WTC11 (cell line): ENCODE measurements around the gene SPIB. TPM values are rescaled to one million over a fixed set of nuclear protein-coding genes. Genes with fewer than 3 reads are reported as not detected.

Source experiments
- ATAC-seq: fragments of 200-7000 bp; cut with Tn5 transposase; 2 replicates; pipeline ENCODE4 v1.10.0; 2021; ENCODE audit warnings: mild to moderate bottlenecking, moderate library complexity
- CTCF ChIA-PET: fragments of 300-600 bp; sonication (Branson Sonifier 250); formaldehyde crosslinking; loops from one replicate; lab custom pipeline; 2021; ENCODE audit warnings: antibody characterized with exemption; lab: Charles Lee
- POLR2A ChIA-PET: fragments of 350-600 bp; sonication (Branson Sonifier 250); formaldehyde crosslinking; loops from one replicate; lab custom pipeline; 2021; ENCODE audit warnings: antibody characterized with exemption; lab: Charles Lee
- DNase-seq: peaks from one replicate; pipeline ENCODE4 v3.0.0; 2021; ENCODE audit warnings: low spot score
- H3K27ac Mint-ChIP-seq: 2 replicates; pipeline ENCODE4 v1.8.0; 2021; ENCODE audit warnings: mixed read lengths
- H3K27me3 Mint-ChIP-seq: 2 replicates; pipeline ENCODE4 v1.8.0; 2021; ENCODE audit warnings: low read depth, mild to moderate bottlenecking, moderate library complexity, mixed read lengths
- H3K36me3 Mint-ChIP-seq: 2 replicates; pipeline ENCODE4 v1.8.0; 2021; ENCODE audit warnings: mixed read lengths
- H3K4me1 Mint-ChIP-seq: 2 replicates; pipeline ENCODE4 v1.8.0; 2022; ENCODE audit warnings: mixed read lengths
- H3K4me3 Mint-ChIP-seq: 2 replicates; pipeline ENCODE4 v1.8.0; 2021; ENCODE audit warnings: mild to moderate bottlenecking, moderate library complexity, mixed read lengths
- H3K9me3 Mint-ChIP-seq: 2 replicates; pipeline ENCODE4 v1.8.0; 2021; ENCODE audit warnings: mixed read lengths
- AR ChIP-seq: fragments of 250-450 bp; sonication (Bioruptor Pico); IDR thresholded peaks from 2 replicates; pipeline ENCODE4 v1.9.0; 2021; ENCODE audit warnings: mild to moderate bottlenecking
- ATF1 ChIP-seq: sonication (generic); formaldehyde crosslinking; IDR thresholded peaks from 2 replicates; pipeline ENCODE4 v1.8.1; 2023; ENCODE audit warnings: mild to moderate bottlenecking, moderate library complexity, missing genetic modification reagents
- ATF3 ChIP-seq: sonication (generic); formaldehyde crosslinking; conservative IDR thresholded peaks from 2 replicates; pipeline ENCODE4 v1.8.1; 2022; ENCODE audit warnings: mild to moderate bottlenecking, missing genetic modification reagents
- CBFB ChIP-seq: sonication (generic); formaldehyde crosslinking; IDR thresholded peaks from 2 replicates; pipeline ENCODE4 v1.8.1; 2022; ENCODE audit warnings: mild to moderate bottlenecking, low read depth, missing genetic modification reagents
- E2F5 ChIP-seq: sonication (generic); formaldehyde crosslinking; IDR thresholded peaks from 2 replicates; pipeline ENCODE4 v1.8.1; 2022; ENCODE audit warnings: mild to moderate bottlenecking, moderate library complexity, missing genetic modification reagents
- ELF4 ChIP-seq: sonication (generic); formaldehyde crosslinking; IDR thresholded peaks from 2 replicates; pipeline ENCODE4 v1.8.1; 2022; ENCODE audit warnings: low read depth, mild to moderate bottlenecking, moderate library complexity, missing genetic modification reagents
- IRF2 ChIP-seq: sonication (generic); formaldehyde crosslinking; IDR thresholded peaks from 2 replicates; pipeline ENCODE4 v1.8.0; 2022; ENCODE audit warnings: low read depth, missing genetic modification reagents, borderline replicate concordance
- JUN ChIP-seq: sonication (generic); formaldehyde crosslinking; IDR thresholded peaks from 2 replicates; pipeline ENCODE4 v1.8.0; 2023; ENCODE audit warnings: mild to moderate bottlenecking, missing genetic modification reagents
- MLX ChIP-seq: sonication (generic); formaldehyde crosslinking; IDR thresholded peaks from 2 replicates; pipeline ENCODE4 v1.8.1; 2023; ENCODE audit warnings: mild to moderate bottlenecking, missing genetic modification reagents, moderate library complexity
- NFE2L1 ChIP-seq: sonication (generic); formaldehyde crosslinking; IDR thresholded peaks from 2 replicates; pipeline ENCODE4 v1.8.1; 2023; ENCODE audit warnings: missing genetic modification reagents
- NFYB ChIP-seq: sonication (generic); formaldehyde crosslinking; conservative IDR thresholded peaks from 2 replicates; pipeline ENCODE4 v1.8.0; 2022; ENCODE audit warnings: low read depth, missing genetic modification reagents
- NR1H2 ChIP-seq: sonication (generic); formaldehyde crosslinking; IDR thresholded peaks from 2 replicates; pipeline ENCODE4 v1.9.0; 2021; ENCODE audit warnings: mild to moderate bottlenecking, moderate library complexity, missing genetic modification reagents
- NR2C2 ChIP-seq: sonication (generic); formaldehyde crosslinking; IDR thresholded peaks from 2 replicates; pipeline ENCODE4 v1.8.0; 2022; ENCODE audit warnings: mild to moderate bottlenecking, missing genetic modification reagents
- PREB ChIP-seq: sonication (generic); formaldehyde crosslinking; IDR thresholded peaks from 2 replicates; pipeline ENCODE4 v1.8.1; 2022; ENCODE audit warnings: mild to moderate bottlenecking, missing genetic modification reagents, moderate library complexity, borderline replicate concordance
- TEAD4 ChIP-seq: sonication (generic); formaldehyde crosslinking; IDR thresholded peaks from 2 replicates; pipeline ENCODE4 v1.8.0; 2022; ENCODE audit warnings: mild to moderate bottlenecking, missing genetic modification reagents
- TP53 ChIP-seq: sonication (generic); formaldehyde crosslinking; IDR thresholded peaks from 2 replicates; pipeline ENCODE4 v1.8.1; 2023; ENCODE audit warnings: mild to moderate bottlenecking, missing genetic modification reagents
- ZNF317 ChIP-seq: sonication (generic); formaldehyde crosslinking; IDR thresholded peaks from 2 replicates; pipeline ENCODE4 v1.8.1; 2023; ENCODE audit warnings: low read depth, mild to moderate bottlenecking, moderate library complexity, missing genetic modification reagents, borderline replicate concordance
- ZNF396 ChIP-seq: fragments of 250-450 bp; sonication (Bioruptor Pico); IDR thresholded peaks from 2 replicates; pipeline ENCODE4 v1.8.0; 2021; ENCODE audit warnings: mild to moderate bottlenecking, moderate library complexity, borderline replicate concordance
- ZSCAN18 ChIP-seq: fragments of 250-450 bp; sonication (Bioruptor Pico); IDR thresholded peaks from 2 replicates; pipeline ENCODE4 v2.1.2; 2022; ENCODE audit warnings: mild to moderate bottlenecking, moderate library complexity
- total RNA-seq: library from RNA; stranded (reverse); gene quantifications from 3 replicates; pipeline ENCODE4 v1.2.3, GENCODE V29; 2021
- TF ChIP-seq, protein P1 (sequence below): fragments of 200-600 bp; IDR thresholded peaks from 2 replicates; pipeline ENCODE4 v1.8.0; 2022; ENCODE audit warnings: antibody characterized with exemption

Gene SPIB
- total RNA-seq, 1 experiment from 2014 or later, result 4.7 TPM

DNA sequence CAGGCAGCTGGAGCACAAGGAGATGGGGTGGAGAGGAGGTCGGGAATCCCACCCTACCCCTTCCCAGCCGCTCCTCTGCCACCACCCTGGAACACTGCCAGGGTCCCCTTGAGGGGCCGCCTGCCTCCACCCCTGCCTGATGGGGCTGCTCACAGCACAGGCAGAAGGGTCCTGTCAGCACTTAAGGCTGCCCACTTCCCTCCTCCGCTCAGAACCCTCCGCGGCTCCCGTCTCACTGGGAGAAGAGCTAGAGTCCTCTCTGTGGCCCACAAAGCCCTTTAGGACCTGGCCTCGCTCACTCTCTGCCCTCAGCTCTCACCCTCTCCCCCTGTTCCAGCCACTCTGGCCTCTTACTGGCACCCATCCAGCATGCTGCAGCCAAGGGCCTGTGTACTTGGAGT, 38.0 kb upstream of the SPIB start (continued):
- no peak for TF ChIP-seq JUN
- no peak for TF ChIP-seq ATF1 (CRISPR knock-in tag)
- no peak for TF ChIP-seq ELF4 (CRISPR knock-in tag)
- TF ChIP-seq NR1H2, result no peak
- TF ChIP-seq MLX (CRISPR knock-in tag), result no peak
- TF ChIP-seq ZNF396, result no peak
- TF ChIP-seq PREB, result no peak

DNA sequence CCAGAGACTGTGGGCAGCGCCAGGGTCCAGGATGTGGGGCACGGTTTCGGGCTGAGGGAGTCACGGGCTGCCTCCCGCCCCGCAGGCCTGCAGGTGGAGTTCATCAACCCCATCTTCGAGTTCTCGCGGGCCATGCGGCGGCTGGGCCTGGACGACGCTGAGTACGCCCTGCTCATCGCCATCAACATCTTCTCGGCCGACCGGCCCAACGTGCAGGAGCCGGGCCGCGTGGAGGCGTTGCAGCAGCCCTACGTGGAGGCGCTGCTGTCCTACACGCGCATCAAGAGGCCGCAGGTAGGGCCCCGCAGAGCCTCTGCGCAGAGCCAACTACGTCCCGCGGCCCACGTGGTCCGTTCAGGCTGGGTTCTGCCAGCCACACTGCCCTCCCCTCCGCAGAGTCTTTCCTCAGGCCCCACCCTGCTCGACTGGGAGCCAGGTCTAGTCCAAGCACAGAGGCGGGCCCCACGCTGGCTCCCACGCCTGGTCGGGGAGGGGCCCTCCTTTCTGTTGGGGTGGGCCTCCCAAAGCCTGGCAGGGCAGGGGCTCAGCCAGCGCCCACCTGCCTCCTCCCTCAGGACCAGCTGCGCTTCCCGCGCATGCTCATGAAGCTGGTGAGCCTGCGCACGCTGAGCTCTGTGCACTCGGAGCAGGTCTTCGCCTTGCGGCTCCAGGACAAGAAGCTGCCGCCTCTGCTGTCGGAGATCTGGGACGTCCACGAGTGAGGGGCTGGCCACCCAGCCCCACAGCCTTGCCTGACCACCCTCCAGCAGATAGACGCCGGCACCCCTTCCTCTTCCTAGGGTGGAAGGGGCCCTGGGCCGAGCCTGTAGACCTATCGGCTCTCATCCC, 36.6 kb upstream of the SPIB start:
- TF ChIP-seq AR (CRISPR knock-in tag) (no peak), IRF2 (no peak), E2F5 (CRISPR knock-in tag) (no peak), ZNF396 (no peak), ATF1 (CRISPR knock-in tag) (no peak), ZNF317 (no peak), TP53 (CRISPR knock-in tag) (no peak), TEAD4 (CRISPR knock-in tag) (no peak), NFE2L1 (CRISPR knock-in tag) (no peak), NFYB (CRISPR knock-in tag) (no peak), ATF3 (no peak), CBFB (no peak), NR2C2 (CRISPR knock-in tag) (no peak), ZSCAN18 (CRISPR knock-in tag) (no peak)
- TF ChIP-seq, protein P1, sequence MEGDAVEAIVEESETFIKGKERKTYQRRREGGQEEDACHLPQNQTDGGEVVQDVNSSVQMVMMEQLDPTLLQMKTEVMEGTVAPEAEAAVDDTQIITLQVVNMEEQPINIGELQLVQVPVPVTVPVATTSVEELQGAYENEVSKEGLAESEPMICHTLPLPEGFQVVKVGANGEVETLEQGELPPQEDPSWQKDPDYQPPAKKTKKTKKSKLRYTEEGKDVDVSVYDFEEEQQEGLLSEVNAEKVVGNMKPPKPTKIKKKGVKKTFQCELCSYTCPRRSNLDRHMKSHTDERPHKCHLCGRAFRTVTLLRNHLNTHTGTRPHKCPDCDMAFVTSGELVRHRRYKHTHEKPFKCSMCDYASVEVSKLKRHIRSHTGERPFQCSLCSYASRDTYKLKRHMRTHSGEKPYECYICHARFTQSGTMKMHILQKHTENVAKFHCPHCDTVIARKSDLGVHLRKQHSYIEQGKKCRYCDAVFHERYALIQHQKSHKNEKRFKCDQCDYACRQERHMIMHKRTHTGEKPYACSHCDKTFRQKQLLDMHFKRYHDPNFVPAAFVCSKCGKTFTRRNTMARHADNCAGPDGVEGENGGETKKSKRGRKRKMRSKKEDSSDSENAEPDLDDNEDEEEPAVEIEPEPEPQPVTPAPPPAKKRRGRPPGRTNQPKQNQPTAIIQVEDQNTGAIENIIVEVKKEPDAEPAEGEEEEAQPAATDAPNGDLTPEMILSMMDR, result no peak
- ChIA-PET CTCF (no interaction called here), POLR2A (interaction anchor here (1.5 kb wide), 1 partner anchor 53 kb away, joined by 4 read pairs; the partner anchor contains the start of gene KCNC3)
- no peak overlapping the region for H3K4me3 Mint-ChIP-seq
- no peak for ATAC-seq
- H3K9me3 Mint-ChIP-seq, result no peaks in the 10 kb centered on the region
- H3K27me3 Mint-ChIP-seq, result no peaks in the 10 kb centered on the region
- H3K27ac Mint-ChIP-seq, result no peak overlapping the region
- DNase-seq, result no peak
- H3K36me3 Mint-ChIP-seq, result peaks cover 33% of the 10 kb centered on the region
- peaks cover 18% of the 10 kb centered on the region for H3K4me1 Mint-ChIP-seq
